ENCODE results near the gene INTS1. TPM values are rescaled to one million over a fixed set of nuclear protein-coding genes. Genes with fewer than 3 reads are reported as not detected.

INTS1 gene
- total and polyA plus RNA-seq, 2 donors (not counting 1 experiment from before 2014, with no cell fraction given) = 128 to 160 TPM

GRCh38 chr7:1426474-1426873 lies 77.7 kb downstream of the INTS1 start:
- Histone ChIP-seq H3K9ac (ENCODE audit: low read length) (no peak overlapping the region), H2AFZ (ENCODE audit: insufficient read depth, low read depth, low read length, poor library complexity, severe bottlenecking) (no peak overlapping the region), H3K36me3 (replicated peaks in 1 of 2; ENCODE audit: control extremely low read depth in 1 of 2, control insufficient read depth in 1 of 2, extremely low read depth in 1 of 2, insufficient read depth in 2 of 2, low read length in 1 of 2) (no peaks in the 10 kb centered on the region), H3K4me2 (replicated peaks; ENCODE audit: low read depth, low read length, poor library complexity, severe bottlenecking) (no peak overlapping the region), H3K4me3 (ENCODE audit: control extremely low read depth in 1 of 5, extremely low read depth in 1 of 5, insufficient read depth in 1 of 5, low read depth in 2 of 5, low read length in 4 of 5) (no peak overlapping the region), H3K27me3 (replicated peaks in 1 of 4; ENCODE audit: control extremely low read depth in 1 of 4, control insufficient read depth in 3 of 4, insufficient read depth in 4 of 4, low read length in 3 of 4) (peaks cover 0 to 6% (median 0%) of the 10 kb centered on the region in 4 experiments), H3K4me1 (ENCODE audit: control insufficient read depth in 2 of 2, insufficient read depth in 2 of 2, low read length in 2 of 2) (no peaks in the 10 kb centered on the region), H3K27ac (ENCODE audit: low read length in 2 of 2) (no peak overlapping the region), H4K20me1 (ENCODE audit: control insufficient read depth, insufficient read depth, low read length, poor library complexity, severe bottlenecking) (no peaks in the 10 kb centered on the region), H3K9me3 (ENCODE audit: control extremely low read depth in 1 of 3, control insufficient read depth in 2 of 3, insufficient read depth in 1 of 3, low read length in 2 of 3) (peaks cover 0 to 9% (median 0%) of the 10 kb centered on the region in 3 donors), H3K79me2 (ENCODE audit: control insufficient read depth, insufficient read depth, low read length) (no peaks in the 10 kb centered on the region)
- no peak overlapping the region for H3K4me3 Mint-ChIP-seq
- no peak for TF ChIP-seq EZH2 (IDR thresholded peaks at IDR 0.05; ENCODE audit: borderline replicate concordance, insufficient read depth, low read depth, low read length, poor library complexity, severe bottlenecking)
- TF ChIP-seq, protein P1, sequence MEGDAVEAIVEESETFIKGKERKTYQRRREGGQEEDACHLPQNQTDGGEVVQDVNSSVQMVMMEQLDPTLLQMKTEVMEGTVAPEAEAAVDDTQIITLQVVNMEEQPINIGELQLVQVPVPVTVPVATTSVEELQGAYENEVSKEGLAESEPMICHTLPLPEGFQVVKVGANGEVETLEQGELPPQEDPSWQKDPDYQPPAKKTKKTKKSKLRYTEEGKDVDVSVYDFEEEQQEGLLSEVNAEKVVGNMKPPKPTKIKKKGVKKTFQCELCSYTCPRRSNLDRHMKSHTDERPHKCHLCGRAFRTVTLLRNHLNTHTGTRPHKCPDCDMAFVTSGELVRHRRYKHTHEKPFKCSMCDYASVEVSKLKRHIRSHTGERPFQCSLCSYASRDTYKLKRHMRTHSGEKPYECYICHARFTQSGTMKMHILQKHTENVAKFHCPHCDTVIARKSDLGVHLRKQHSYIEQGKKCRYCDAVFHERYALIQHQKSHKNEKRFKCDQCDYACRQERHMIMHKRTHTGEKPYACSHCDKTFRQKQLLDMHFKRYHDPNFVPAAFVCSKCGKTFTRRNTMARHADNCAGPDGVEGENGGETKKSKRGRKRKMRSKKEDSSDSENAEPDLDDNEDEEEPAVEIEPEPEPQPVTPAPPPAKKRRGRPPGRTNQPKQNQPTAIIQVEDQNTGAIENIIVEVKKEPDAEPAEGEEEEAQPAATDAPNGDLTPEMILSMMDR (IDR thresholded peaks at IDR 0.05) = no peak
- ChIA-PET CTCF (no interaction called here), POLR2A (no interaction called here)
- H3K27ac Mint-ChIP-seq = no peak overlapping the region
- no peaks in the 10 kb centered on the region for H3K4me1 Mint-ChIP-seq
- no peak for DNase-seq
- no peaks in the 10 kb centered on the region for H3K9me3 Mint-ChIP-seq (ENCODE audit: insufficient read depth)
- 92% methylated on average over 15 of the region's 15 CpGs for WGBS (ENCODE audit: insufficient coverage)
- intact Hi-C loops (cut with micrococcal nuclease) = no loop called here
- no peak for ATAC-seq (ENCODE audit: low read depth)
- peaks cover 21% of the 10 kb centered on the region for H3K27me3 Mint-ChIP-seq

GRCh38 chr7:1425292-1426136 lies 78.7 kb downstream of the INTS1 start:
- H3K4me1 ChIP-seq (ENCODE audit: control insufficient read depth in 2 of 2, insufficient read depth in 2 of 2, low read length in 2 of 2) = no peaks in the 10 kb centered on the region
- no peak overlapping the region for H2AFZ ChIP-seq (ENCODE audit: insufficient read depth, low read depth, low read length, poor library complexity, severe bottlenecking)
- no peak for DNase-seq
- peak overlapping the region; percentile 17 for H3K27ac Mint-ChIP-seq
- H3K27ac ChIP-seq (ENCODE audit: low read length in 2 of 2) = no peak overlapping the region
- H3K4me3 ChIP-seq (ENCODE audit: control extremely low read depth in 1 of 5, extremely low read depth in 1 of 5, insufficient read depth in 1 of 5, low read depth in 2 of 5, low read length in 4 of 5) = no peak overlapping the region
- ChIA-PET POLR2A (no interaction called here), CTCF (no interaction called here)
- no peaks in the 10 kb centered on the region for H3K9me3 Mint-ChIP-seq (ENCODE audit: insufficient read depth)
- H3K9ac ChIP-seq (ENCODE audit: low read length) = no peak overlapping the region
- H3K4me1 Mint-ChIP-seq = no peaks in the 10 kb centered on the region
- TF ChIP-seq, protein P1 (IDR thresholded peaks at IDR 0.05) = no peak
- TF ChIP-seq EZH2 (IDR thresholded peaks at IDR 0.05; ENCODE audit: borderline replicate concordance, insufficient read depth, low read depth, low read length, poor library complexity, severe bottlenecking) = no peak
- no peak for ATAC-seq (ENCODE audit: low read depth)
- peaks cover 21% of the 10 kb centered on the region for H3K27me3 Mint-ChIP-seq
- peaks cover 0 to 6% (median 0%) of the 10 kb centered on the region in 4 experiments for H3K27me3 ChIP-seq (replicated peaks in 1 of 4; ENCODE audit: control extremely low read depth in 1 of 4, control insufficient read depth in 3 of 4, insufficient read depth in 4 of 4, low read length in 3 of 4)
- H3K4me2 ChIP-seq (replicated peaks; ENCODE audit: low read depth, low read length, poor library complexity, severe bottlenecking) = no peak overlapping the region
- intact Hi-C loops (cut with micrococcal nuclease) = no loop called here
- no peaks in the 10 kb centered on the region for H3K36me3 ChIP-seq (replicated peaks in 1 of 2; ENCODE audit: control extremely low read depth in 1 of 2, control insufficient read depth in 1 of 2, extremely low read depth in 1 of 2, insufficient read depth in 2 of 2, low read length in 1 of 2)
- no peaks in the 10 kb centered on the region for H4K20me1 ChIP-seq (ENCODE audit: control insufficient read depth, insufficient read depth, low read length, poor library complexity, severe bottlenecking)
- peaks cover 0 to 9% (median 0%) of the 10 kb centered on the region in 3 donors for H3K9me3 ChIP-seq (ENCODE audit: control extremely low read depth in 1 of 3, control insufficient read depth in 2 of 3, insufficient read depth in 1 of 3, low read length in 2 of 3)
- WGBS (ENCODE audit: insufficient coverage) = 88% methylated on average over 16 of the region's 18 CpGs
- no peaks in the 10 kb centered on the region for H3K79me2 ChIP-seq (ENCODE audit: control insufficient read depth, insufficient read depth, low read length)
- no peak overlapping the region for H3K4me3 Mint-ChIP-seq

Data from B cell (primary cell).